D721Med (cell line): ENCODE measurements around the gene OAS2.

Experiments used
- DNase-seq: peaks from one replicate; pipeline ENCODE4 v3.0.0; 2011; ENCODE audit warnings: low spot score; ENCODE audit not compliant: insufficient read length
- FAIRE-seq: peaks from 2 replicates; lab custom pipeline; 2011; peaks lifted over from hg19 to GRCh38; lab: Jason Lieb, UNC
- TF ChIP-seq, protein P1 (sequence below): IDR thresholded peaks from 2 replicates; pipeline ENCODE4 v1.5.1; 2012; ENCODE audit warnings: mild to moderate bottlenecking, control low read depth; ENCODE audit not compliant: insufficient read depth; ENCODE audit errors: missing control alignments

OAS2 gene

DNA sequence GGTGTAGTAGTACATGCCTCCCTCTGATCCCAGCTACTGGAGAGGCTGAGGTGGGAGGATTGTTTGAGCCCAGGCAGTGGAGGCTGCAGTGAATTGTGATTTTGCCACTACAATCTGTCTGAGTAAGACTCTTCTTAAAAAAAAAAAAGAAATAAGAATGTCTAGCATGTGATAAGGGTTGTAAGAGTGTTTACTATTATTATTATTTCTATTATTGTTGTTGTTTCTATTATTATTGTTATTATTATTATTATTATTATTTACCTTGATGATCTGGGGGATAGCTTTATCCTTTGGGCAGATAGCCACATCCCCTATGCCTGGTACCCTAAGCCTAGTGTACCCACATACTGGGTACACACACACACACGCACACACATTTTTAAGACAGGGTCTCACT is 35.7 kb upstream of the OAS2 start:
- DNase-seq (no peak), FAIRE-seq (no peak)
- TF ChIP-seq, protein P1, sequence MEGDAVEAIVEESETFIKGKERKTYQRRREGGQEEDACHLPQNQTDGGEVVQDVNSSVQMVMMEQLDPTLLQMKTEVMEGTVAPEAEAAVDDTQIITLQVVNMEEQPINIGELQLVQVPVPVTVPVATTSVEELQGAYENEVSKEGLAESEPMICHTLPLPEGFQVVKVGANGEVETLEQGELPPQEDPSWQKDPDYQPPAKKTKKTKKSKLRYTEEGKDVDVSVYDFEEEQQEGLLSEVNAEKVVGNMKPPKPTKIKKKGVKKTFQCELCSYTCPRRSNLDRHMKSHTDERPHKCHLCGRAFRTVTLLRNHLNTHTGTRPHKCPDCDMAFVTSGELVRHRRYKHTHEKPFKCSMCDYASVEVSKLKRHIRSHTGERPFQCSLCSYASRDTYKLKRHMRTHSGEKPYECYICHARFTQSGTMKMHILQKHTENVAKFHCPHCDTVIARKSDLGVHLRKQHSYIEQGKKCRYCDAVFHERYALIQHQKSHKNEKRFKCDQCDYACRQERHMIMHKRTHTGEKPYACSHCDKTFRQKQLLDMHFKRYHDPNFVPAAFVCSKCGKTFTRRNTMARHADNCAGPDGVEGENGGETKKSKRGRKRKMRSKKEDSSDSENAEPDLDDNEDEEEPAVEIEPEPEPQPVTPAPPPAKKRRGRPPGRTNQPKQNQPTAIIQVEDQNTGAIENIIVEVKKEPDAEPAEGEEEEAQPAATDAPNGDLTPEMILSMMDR: no peak

DNA sequence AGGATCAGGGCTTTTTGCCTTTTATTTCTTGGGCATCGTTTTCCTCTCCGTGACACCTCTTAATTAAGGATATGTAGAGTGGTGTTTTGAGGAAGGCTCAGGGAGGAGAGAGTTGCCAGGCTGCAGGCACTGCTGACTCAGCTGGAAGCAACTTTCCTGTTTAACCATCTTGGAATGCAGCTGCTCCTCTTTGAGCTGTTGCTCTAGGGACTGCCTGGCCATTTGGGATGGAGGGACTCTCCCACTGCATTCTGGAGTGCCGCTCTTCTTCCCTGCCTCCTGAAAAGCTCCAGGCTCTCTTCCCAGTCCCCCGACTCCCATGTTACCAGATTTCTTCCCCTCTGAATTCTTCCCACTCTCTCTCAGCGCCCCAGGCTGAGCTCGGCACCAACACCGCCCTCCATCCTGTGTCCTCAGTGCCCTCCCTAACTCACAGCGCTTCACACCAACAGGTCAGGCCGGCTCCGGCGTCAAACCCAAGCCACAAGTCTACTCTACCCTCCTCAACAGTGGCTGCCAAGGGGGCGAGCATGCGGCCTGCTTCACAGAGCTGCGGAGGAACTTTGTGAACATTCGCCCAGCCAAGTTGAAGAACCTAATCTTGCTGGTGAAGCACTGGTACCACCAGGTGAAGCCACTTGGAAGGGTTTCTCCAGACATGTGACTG is 34.2 kb upstream of the OAS2 start:
- TF ChIP-seq, protein P1: no peak
- DNase-seq: no peak
- no peak for FAIRE-seq

DNA sequence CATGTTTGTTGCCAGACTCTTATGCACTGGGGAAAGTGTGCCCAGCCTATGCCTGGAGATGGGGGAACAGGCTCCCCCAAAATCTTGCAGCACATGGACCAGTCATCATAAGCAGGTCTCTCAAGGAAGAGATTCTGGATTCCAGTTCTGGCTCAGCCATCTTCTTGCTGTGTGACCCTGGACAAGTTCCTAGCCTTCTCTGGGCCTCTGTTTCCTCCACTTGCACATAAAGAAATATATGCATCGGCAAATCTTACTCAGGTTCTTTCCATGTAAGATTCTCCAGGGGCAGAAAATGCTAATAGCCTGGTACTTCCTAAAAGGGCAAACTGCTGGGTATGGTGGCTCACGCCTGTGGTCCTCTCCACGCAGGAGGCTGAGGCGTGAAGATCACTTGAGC is 32.8 kb upstream of the OAS2 start:
- FAIRE-seq (no peak), DNase-seq (no peak)

DNA sequence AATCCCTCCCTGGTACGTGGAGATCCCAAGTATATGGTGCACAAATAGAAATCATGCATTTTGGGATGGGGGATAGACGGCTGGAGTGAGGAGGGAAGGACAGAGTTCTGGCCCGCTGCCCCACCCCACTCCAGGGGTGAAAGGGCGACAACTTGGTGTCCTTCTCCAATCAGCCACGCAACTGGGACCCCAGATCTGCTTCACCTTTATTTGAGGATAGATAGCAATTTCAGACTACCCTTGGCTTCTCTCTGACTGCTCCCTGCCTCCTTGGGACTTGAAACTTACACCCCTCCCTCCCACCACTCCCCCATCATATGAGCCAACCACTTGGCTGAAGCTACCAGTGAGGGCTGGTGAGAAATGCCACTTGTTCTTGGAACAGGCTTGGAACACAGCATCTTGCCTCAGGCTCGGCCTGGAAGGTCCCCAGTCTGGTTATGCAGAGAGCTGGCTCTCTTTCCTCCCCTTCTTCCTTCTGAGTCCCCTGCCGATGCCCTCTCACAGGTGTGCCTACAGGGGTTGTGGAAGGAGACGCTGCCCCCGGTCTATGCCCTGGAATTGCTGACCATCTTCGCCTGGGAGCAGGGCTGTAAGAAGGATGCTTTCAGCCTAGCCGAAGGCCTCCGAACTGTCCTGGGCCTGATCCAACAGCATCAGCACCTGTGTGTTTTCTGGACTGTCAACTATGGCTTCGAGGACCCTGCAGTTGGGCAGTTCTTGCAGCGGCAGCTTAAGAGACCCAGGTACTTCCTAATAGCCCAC is 31.9 kb upstream of the OAS2 start:
- TF ChIP-seq, protein P1: no peak
- no peak for DNase-seq
- FAIRE-seq: no peak

More for the DNA sequence above, 32.8 kb upstream of the OAS2 start:
- TF ChIP-seq, protein P1: no peak

DNA sequence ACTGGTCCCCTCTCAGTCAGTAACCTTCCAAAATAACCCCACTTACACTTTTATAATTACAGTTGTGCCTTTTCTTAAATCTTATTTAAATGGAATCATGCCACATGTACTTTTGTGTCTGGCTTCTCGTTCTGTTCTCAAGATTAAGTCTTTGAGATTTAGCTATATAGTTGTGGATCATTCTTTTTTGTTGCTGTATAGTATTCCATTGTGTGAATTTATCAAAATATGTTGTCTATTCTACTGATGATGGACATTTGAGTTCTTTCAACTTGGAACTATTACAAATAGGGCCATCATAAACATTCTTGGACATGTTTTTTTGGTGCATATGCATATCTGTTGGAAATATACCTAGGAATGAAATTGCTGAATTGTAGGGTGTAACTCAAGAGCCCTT is 31.0 kb upstream of the OAS2 start:
- FAIRE-seq: no peak
- no peak for DNase-seq
- TF ChIP-seq, protein P1: no peak

DNA sequence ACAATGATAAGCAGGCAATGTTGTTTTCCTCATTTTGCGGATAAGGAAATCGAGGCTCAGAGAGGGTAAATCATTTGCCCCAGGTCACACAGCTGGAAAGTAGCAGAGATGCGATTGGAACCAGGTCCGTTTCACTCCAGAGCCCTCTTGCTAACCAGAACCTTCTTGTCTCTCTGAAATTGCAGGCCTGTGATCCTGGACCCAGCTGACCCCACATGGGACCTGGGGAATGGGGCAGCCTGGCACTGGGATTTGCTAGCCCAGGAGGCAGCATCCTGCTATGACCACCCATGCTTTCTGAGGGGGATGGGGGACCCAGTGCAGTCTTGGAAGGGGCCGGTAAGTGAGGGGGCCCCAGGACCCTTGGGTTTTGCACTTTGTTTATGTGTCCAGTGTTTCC is 30.6 kb upstream of the OAS2 start:
- TF ChIP-seq, protein P1: no peak
- no peak for FAIRE-seq
- no peak for DNase-seq

DNA sequence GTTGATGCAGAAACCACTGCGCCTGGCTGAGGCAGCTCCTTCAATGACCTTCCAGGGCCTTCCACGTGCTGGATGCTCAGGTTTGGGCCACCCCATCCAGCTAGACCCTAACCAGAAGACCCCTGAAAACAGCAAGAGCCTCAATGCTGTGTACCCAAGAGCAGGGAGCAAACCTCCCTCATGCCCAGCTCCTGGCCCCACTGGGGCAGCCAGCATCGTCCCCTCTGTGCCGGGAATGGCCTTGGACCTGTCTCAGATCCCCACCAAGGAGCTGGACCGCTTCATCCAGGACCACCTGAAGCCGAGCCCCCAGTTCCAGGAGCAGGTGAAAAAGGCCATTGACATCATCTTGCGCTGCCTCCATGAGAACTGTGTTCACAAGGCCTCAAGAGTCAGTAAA is 29.5 kb upstream of the OAS2 start:
- no peak for FAIRE-seq
- TF ChIP-seq, protein P1: no peak
- DNase-seq: no peak
